ENCODE data around the gene CD44. TPM values are rescaled to one million over a fixed set of nuclear protein-coding genes. Genes with fewer than 3 reads are reported as not detected.
"Not testable (repeated sequence)": the region's sequence is repeated elsewhere in the genome, so short reads cannot be mapped to it uniquely, and the experiment has no call there.

The CD44 gene
- total RNA-seq, 4 donors from 2014 or later, result 56.3 to 182 (median 114) TPM

DNA sequence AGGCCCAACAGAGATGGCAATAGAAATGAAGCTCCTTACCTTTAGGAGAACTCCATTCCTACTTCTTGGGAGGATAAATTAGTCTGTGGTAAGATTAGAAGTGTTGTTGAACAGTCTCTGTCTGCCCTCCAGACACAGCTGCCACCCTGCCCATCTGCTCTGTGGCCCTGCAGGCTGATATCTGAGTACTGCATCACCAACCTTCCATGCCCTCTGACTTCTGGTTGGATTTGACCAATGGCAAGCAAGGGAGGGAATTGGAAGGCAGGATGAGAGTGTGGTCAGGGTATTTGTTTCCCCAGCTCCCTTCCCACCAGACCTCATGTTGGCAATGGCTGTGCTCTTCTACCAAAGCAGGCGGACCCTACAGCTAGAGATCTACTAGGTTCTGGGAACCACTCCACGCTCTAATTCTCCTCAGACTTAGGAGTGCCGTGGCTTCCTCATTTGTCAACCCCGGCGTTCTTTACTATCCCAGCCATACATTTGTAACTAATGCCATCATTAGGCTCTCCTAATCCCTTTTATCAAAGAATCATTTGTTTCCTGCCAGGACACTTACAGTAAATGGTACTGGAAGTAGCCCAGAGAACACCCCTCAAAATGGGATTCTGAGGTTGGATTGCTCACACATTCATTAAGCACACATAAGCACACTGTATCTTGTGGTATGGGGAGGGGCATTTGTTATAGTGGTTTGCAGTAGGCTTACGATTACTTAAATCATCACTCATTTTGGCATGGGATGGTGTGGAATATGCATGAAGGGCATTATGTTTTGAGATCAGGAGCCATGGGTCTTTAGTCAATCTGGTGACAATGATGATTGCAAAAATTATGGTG is 35.4 kb upstream of the CD44 start:
- Histone ChIP-seq H3K27ac (no peak overlapping the region), H3K36me3 (no peaks in the 10 kb centered on the region), H3K4me1 (peaks cover 0 to 9% (median 4%) of the 10 kb centered on the region in 4 donors), H3K27me3 (no peaks in the 10 kb centered on the region), H3K9me3 (no peaks in the 10 kb centered on the region), H3K4me3 (no peak overlapping the region)
- TF ChIP-seq POLR2AphosphoS5 (IDR thresholded peaks at IDR 0.05) (no peak), EP300 (IDR thresholded peaks at IDR 0.05; ENCODE audit: low read depth) (no peak)
- TF ChIP-seq, protein P1, sequence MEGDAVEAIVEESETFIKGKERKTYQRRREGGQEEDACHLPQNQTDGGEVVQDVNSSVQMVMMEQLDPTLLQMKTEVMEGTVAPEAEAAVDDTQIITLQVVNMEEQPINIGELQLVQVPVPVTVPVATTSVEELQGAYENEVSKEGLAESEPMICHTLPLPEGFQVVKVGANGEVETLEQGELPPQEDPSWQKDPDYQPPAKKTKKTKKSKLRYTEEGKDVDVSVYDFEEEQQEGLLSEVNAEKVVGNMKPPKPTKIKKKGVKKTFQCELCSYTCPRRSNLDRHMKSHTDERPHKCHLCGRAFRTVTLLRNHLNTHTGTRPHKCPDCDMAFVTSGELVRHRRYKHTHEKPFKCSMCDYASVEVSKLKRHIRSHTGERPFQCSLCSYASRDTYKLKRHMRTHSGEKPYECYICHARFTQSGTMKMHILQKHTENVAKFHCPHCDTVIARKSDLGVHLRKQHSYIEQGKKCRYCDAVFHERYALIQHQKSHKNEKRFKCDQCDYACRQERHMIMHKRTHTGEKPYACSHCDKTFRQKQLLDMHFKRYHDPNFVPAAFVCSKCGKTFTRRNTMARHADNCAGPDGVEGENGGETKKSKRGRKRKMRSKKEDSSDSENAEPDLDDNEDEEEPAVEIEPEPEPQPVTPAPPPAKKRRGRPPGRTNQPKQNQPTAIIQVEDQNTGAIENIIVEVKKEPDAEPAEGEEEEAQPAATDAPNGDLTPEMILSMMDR (IDR thresholded peaks at IDR 0.05), result no peak
- DNase-seq, result no peak
- intact Hi-C loops (cut with DNase I; ENCODE audit: low total_unique reads) (no loop called here), in situ Hi-C loops (cut with MboI; ENCODE audit: low pct_ligation_motif_present in 1 of 4, low pct_unique_long_range_greater_than_20kb in 1 of 4, low sequenced_read_pairs in 3 of 4) (no loop called here)
- WGBS, 2 donors (ENCODE audit: low coverage in 1 of 2), result 94% methylated on average over 6 of the region's 6 CpGs; no CpG with 5 or more reads in 1 of the 2 donors

GRCh38 chr11:35104655-35105054 is 34.3 kb upstream of the CD44 start:
- no peak for DNase-seq
- TF ChIP-seq POLR2A (IDR thresholded peaks at IDR 0.05), result no peak
- Histone ChIP-seq H3K27me3 (no peaks in the 10 kb centered on the region), H3K36me3 (no peaks in the 10 kb centered on the region), H3K27ac (no peak overlapping the region), H3K9me3 (no peaks in the 10 kb centered on the region), H3K4me3 (no peak overlapping the region), H3K4me1 (peaks cover 0 to 7% (median 3%) of the 10 kb centered on the region in 4 donors)
- in situ Hi-C loops (cut with MboI; ENCODE audit: low pct_ligation_motif_present in 1 of 4, low pct_unique_long_range_greater_than_20kb in 1 of 4, low sequenced_read_pairs in 3 of 4), result no loop called here
- intact Hi-C loops (cut with DNase I; ENCODE audit: low total_unique reads), result no loop called here
- WGBS, 2 donors (ENCODE audit: low coverage in 1 of 2), result 97 to 100% methylated on average over 2 of the region's 2 CpGs

- no peak for DNase-seq
- H3K4me1 ChIP-seq, result peaks cover 0 to 5% (median 0%) of the 10 kb centered on the region in 4 donors
- no peaks in the 10 kb centered on the region for H3K27me3 ChIP-seq
- in situ Hi-C loops (cut with MboI; ENCODE audit: low pct_ligation_motif_present in 1 of 4, low pct_unique_long_range_greater_than_20kb in 1 of 4, low sequenced_read_pairs in 3 of 4), result no loop called here
- no peaks in the 10 kb centered on the region for H3K9me3 ChIP-seq
- H3K4me3 ChIP-seq, result no peak overlapping the region
- intact Hi-C loops (cut with DNase I; ENCODE audit: low total_unique reads), result no loop called here
- H3K27ac ChIP-seq, result no peak overlapping the region
- TF ChIP-seq, protein P1 (IDR thresholded peaks at IDR 0.05), result no peak
- TF ChIP-seq POLR2A (IDR thresholded peaks at IDR 0.05), result no peak
- TF ChIP-seq EP300 (IDR thresholded peaks at IDR 0.05; ENCODE audit: low read depth), result no peak
- no peak for TF ChIP-seq POLR2AphosphoS5 (IDR thresholded peaks at IDR 0.05)
- H3K36me3 ChIP-seq, result no peaks in the 10 kb centered on the region
Measured at GRCh38 chr11:35105319-35106079, 33.5 kb upstream of the CD44 start.

- no peak for TF ChIP-seq POLR2A (IDR thresholded peaks at IDR 0.05)
- Histone ChIP-seq H3K4me3 (no peak overlapping the region), H3K36me3 (no peaks in the 10 kb centered on the region), H3K9me3 (no peaks in the 10 kb centered on the region), H3K4me1 (peaks cover 0 to 12% (median 11%) of the 10 kb centered on the region in 4 donors), H3K27me3 (no peaks in the 10 kb centered on the region), H3K27ac (no peak overlapping the region)
- DNase-seq, result no peak
- in situ Hi-C loops (cut with MboI; ENCODE audit: low pct_ligation_motif_present in 1 of 4, low pct_unique_long_range_greater_than_20kb in 1 of 4, low sequenced_read_pairs in 3 of 4) (no loop called here), intact Hi-C loops (cut with DNase I; ENCODE audit: low total_unique reads) (no loop called here)
- WGBS, 2 donors (ENCODE audit: low coverage in 1 of 2), result 59% methylated on average over 2 of the region's 2 CpGs; no CpG with 5 or more reads in 1 of the 2 donors
Measured at GRCh38 chr11:35106595-35106994, 32.4 kb upstream of the CD44 start.

GRCh38 chr11:35107861-35108260 is 31.1 kb upstream of the CD44 start:
- no peak for DNase-seq
- H3K4me3 ChIP-seq, result no peak overlapping the region
- TF ChIP-seq POLR2AphosphoS5 (IDR thresholded peaks at IDR 0.05) (no peak), EP300 (IDR thresholded peaks at IDR 0.05; ENCODE audit: low read depth) (no peak), POLR2A (IDR thresholded peaks at IDR 0.05) (no peak)
- TF ChIP-seq, protein P1 (IDR thresholded peaks at IDR 0.05), result no peak
- no peaks in the 10 kb centered on the region for H3K36me3 ChIP-seq
- in situ Hi-C loops (cut with MboI; ENCODE audit: low pct_ligation_motif_present in 1 of 4, low pct_unique_long_range_greater_than_20kb in 1 of 4, low sequenced_read_pairs in 3 of 4) (no loop called here), intact Hi-C loops (cut with DNase I; ENCODE audit: low total_unique reads) (no loop called here)
- H3K9me3 ChIP-seq, result no peaks in the 10 kb centered on the region
- peaks cover 0 to 13% (median 11%) of the 10 kb centered on the region in 4 donors for H3K4me1 ChIP-seq
- no peak overlapping the region for H3K27ac ChIP-seq
- WGBS, 2 donors (ENCODE audit: low coverage in 1 of 2), result 80% methylated on average over 2 of the region's 2 CpGs; no CpG with 5 or more reads in 1 of the 2 donors
- no peaks in the 10 kb centered on the region for H3K27me3 ChIP-seq

DNA sequence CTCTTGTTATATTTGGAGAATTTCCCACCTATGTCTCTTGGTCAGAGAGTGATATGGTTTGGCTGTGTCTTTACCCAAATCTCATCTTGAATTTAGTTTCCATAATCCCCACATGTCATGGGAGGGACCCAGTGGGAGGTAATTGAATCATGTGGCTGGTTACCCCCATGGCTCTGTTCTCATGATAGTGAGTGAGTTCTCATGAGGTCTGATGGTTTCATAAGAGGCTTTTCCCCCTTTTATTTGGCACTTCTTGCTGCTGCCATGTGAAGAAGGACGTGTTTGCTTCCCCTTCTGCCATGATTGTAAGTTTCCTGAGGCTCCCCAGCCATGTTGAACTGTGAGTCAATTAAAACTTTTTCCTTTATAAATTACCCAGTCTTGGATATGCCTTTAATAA is 30.6 kb upstream of the CD44 start:
- DNase-seq; H3K27me3 ChIP-seq; intact Hi-C loops (cut with DNase I; ENCODE audit: low total_unique reads); H3K36me3 ChIP-seq; H3K9me3 ChIP-seq; H3K27ac ChIP-seq; in situ Hi-C loops (cut with MboI; ENCODE audit: low pct_ligation_motif_present in 1 of 4, low pct_unique_long_range_greater_than_20kb in 1 of 4, low sequenced_read_pairs in 3 of 4); H3K4me3 ChIP-seq: not testable (repeated sequence)
- peaks cover 0 to 13% (median 11%) of the 10 kb centered on the region in 4 donors for H3K4me1 ChIP-seq
- WGBS, 2 donors (ENCODE audit: low coverage in 1 of 2), result 89 to 100% methylated on average over 1 of the region's 1 CpG
